HCT116 (cell line): ENCODE results near the gene SLC35E2B.

Experiments used
- EZH2phosphoT487 ChIP-seq: fragments of 200-600 bp; IDR thresholded peaks from 2 replicates; pipeline ENCODE4 v1.6.1; 2018; ENCODE audit warnings: antibody characterized with exemption, borderline replicate concordance
- SIN3A ChIP-seq: IDR thresholded peaks from 2 replicates; pipeline ENCODE4 v1.6.1; 2012; ENCODE audit warnings: low read depth
- TF ChIP-seq, protein P1 (sequence below), 3 experiments: fragments of 200-600 bp in 1 of 3; sonication (generic) in 1 of 3; IDR thresholded peaks in 2 of 3; conservative IDR thresholded peaks in 1 of 3; 2 replicates each; pipeline ENCODE4 v1.5.1; 2012 to 2017; ENCODE audit warnings: low read depth in 2 of 3, low read length in 2 of 3, antibody characterized with exemption in 1 of 3, borderline replicate concordance in 1 of 3, control low read depth in 1 of 3, mild to moderate bottlenecking in 1 of 3, mixed read lengths in 1 of 3, mixed run types in 1 of 3, moderate library complexity in 1 of 3; ENCODE audit not compliant: insufficient read depth in 1 of 3

GRCh38 chr1:1677718-1678580 lies 14.6 kb downstream of the SLC35E2B start:
- no peak for TF ChIP-seq SIN3A
- no peak for TF ChIP-seq EZH2phosphoT487
- TF ChIP-seq, protein P1, sequence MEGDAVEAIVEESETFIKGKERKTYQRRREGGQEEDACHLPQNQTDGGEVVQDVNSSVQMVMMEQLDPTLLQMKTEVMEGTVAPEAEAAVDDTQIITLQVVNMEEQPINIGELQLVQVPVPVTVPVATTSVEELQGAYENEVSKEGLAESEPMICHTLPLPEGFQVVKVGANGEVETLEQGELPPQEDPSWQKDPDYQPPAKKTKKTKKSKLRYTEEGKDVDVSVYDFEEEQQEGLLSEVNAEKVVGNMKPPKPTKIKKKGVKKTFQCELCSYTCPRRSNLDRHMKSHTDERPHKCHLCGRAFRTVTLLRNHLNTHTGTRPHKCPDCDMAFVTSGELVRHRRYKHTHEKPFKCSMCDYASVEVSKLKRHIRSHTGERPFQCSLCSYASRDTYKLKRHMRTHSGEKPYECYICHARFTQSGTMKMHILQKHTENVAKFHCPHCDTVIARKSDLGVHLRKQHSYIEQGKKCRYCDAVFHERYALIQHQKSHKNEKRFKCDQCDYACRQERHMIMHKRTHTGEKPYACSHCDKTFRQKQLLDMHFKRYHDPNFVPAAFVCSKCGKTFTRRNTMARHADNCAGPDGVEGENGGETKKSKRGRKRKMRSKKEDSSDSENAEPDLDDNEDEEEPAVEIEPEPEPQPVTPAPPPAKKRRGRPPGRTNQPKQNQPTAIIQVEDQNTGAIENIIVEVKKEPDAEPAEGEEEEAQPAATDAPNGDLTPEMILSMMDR (IDR thresholded peaks at IDR 0.05 in 2 of 3, conservative IDR thresholded peaks at IDR 0.05 in 1 of 3; ENCODE audit: borderline replicate concordance in 1 of 3, insufficient read depth in 1 of 3, low read depth in 2 of 3, low read length in 2 of 3), result no peak
